ENCODE data around the gene GRIA1. TPM values are rescaled to one million over a fixed set of nuclear protein-coding genes. Genes with fewer than 3 reads are reported as not detected.

The GRIA1 gene
- total RNA-seq, 3 donors from 2014 or later (not counting 1 experiment from before 2014, with no cell fraction given): not detected

DNA sequence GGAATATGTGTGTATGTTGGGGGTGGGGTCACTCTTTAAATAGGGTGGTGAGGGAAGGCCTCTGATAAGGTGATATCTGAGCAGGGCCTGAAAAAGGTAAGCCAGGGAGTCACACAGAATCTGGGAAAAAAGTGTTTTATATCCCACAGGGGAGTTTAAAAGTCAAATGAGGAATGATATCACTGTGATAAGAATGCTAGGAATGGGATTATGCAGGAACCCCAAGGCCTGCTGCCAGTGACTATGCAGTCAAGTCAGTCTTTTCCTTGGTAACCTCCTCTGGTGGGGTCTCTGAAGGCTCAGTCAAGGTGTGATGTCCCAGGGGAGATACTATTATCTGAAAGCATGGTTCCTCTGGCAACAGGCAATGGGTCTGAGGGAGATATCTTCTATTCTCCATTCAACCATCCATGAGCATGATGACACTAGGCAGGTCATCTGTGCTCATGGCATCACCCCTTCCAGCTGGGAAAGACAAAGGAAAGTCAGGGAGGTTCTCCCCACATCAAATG is 53.5 kb downstream of the GRIA1 start:
- TF ChIP-seq, protein P1, sequence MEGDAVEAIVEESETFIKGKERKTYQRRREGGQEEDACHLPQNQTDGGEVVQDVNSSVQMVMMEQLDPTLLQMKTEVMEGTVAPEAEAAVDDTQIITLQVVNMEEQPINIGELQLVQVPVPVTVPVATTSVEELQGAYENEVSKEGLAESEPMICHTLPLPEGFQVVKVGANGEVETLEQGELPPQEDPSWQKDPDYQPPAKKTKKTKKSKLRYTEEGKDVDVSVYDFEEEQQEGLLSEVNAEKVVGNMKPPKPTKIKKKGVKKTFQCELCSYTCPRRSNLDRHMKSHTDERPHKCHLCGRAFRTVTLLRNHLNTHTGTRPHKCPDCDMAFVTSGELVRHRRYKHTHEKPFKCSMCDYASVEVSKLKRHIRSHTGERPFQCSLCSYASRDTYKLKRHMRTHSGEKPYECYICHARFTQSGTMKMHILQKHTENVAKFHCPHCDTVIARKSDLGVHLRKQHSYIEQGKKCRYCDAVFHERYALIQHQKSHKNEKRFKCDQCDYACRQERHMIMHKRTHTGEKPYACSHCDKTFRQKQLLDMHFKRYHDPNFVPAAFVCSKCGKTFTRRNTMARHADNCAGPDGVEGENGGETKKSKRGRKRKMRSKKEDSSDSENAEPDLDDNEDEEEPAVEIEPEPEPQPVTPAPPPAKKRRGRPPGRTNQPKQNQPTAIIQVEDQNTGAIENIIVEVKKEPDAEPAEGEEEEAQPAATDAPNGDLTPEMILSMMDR (IDR thresholded peaks at IDR 0.05): no peak
- H3K4me3 ChIP-seq (ENCODE audit: low read length): no peak overlapping the region

DNA sequence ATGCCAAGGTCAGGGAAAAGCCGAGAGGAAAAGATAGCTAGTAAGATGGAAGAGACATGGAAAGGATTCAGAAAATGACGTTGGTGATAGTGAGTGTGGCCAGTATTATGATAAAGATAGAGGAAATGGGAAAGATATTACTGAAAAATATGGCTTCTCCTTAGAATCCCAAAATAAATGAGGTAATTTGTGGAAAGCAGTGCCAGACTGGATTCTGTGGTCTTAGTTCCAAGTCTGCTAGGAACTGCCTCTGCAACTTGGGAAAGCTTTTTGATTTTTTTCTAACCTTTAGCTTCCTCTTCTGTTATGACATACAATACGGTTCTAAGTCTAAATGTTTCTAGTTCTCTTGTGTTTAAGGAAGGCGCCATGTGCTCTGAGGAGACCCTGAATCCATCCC is 54.2 kb downstream of the GRIA1 start:
- Histone ChIP-seq H3K27ac (ENCODE audit: low read length) (no peak overlapping the region), H3K4me3 (ENCODE audit: low read length) (no peak overlapping the region), H3K36me3 (ENCODE audit: control insufficient read depth, insufficient read depth, low read length) (no peaks in the 10 kb centered on the region), H3K9me3 (ENCODE audit: control insufficient read depth, insufficient read depth, low read length) (no peaks in the 10 kb centered on the region), H3K4me1 (ENCODE audit: control insufficient read depth, insufficient read depth, low read length) (no peaks in the 10 kb centered on the region), H3K27me3 (ENCODE audit: control insufficient read depth, insufficient read depth, low read length) (no peaks in the 10 kb centered on the region)
- WGBS (ENCODE audit: insufficient coverage): 82% methylated on average over 4 of the region's 4 CpGs
- Mint-ChIP-seq H3K36me3 (no peaks in the 10 kb centered on the region), H3K4me3 (no peak overlapping the region), H3K9me3 (peaks cover 0 to 8% of the 10 kb centered on the region in 2 donors), H3K4me1 (no peaks in the 10 kb centered on the region), H3K27me3 (ENCODE audit: low read depth in 2 of 2) (no peaks in the 10 kb centered on the region), H3K27ac (no peak overlapping the region)
- DNase-seq: no peak
- TF ChIP-seq, protein P1 (IDR thresholded peaks at IDR 0.05): no peak
- intact Hi-C loops (cut with micrococcal nuclease): no loop called here
- no peak for ATAC-seq

More for the DNA sequence above, 53.5 kb downstream of the GRIA1 start:
- peaks cover 0 to 8% of the 10 kb centered on the region in 2 donors for H3K9me3 Mint-ChIP-seq
- Histone ChIP-seq H3K4me1 (ENCODE audit: control insufficient read depth, insufficient read depth, low read length) (no peaks in the 10 kb centered on the region), H3K27me3 (ENCODE audit: control insufficient read depth, insufficient read depth, low read length) (no peaks in the 10 kb centered on the region), H3K36me3 (ENCODE audit: control insufficient read depth, insufficient read depth, low read length) (no peaks in the 10 kb centered on the region), H3K9me3 (ENCODE audit: control insufficient read depth, insufficient read depth, low read length) (no peaks in the 10 kb centered on the region), H3K27ac (ENCODE audit: low read length) (no peak overlapping the region)
- no peak overlapping the region for H3K4me3 Mint-ChIP-seq
- ATAC-seq: no peak
- H3K36me3 Mint-ChIP-seq: no peaks in the 10 kb centered on the region
- H3K27me3 Mint-ChIP-seq (ENCODE audit: low read depth in 2 of 2): no peaks in the 10 kb centered on the region
- intact Hi-C loops (cut with micrococcal nuclease): no loop called here
- no peaks in the 10 kb centered on the region for H3K4me1 Mint-ChIP-seq
- H3K27ac Mint-ChIP-seq: no peak overlapping the region
- DNase-seq: no peak

DNA sequence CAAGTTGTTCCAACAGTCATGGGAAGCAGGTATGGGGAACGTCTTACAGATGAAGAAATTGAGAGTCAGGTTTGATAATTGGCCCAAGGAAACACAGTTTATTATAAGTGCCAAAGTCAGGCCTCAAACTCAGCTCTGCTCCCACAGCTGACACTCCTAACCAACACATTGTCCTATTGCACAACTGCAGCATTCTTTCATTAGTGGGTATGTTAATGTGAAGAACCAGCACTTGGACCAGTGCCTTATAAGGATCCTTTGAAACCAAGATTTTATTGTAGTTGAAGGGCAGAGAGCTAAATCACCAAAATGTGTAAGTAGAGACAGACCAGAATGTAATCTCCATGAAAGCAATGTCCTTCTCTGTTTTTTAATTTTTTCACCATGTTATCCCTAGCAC is 56.1 kb downstream of the GRIA1 start:
- Histone ChIP-seq H3K36me3 (ENCODE audit: control insufficient read depth, insufficient read depth, low read length) (no peaks in the 10 kb centered on the region), H3K4me1 (ENCODE audit: control insufficient read depth, insufficient read depth, low read length) (no peaks in the 10 kb centered on the region), H3K9me3 (ENCODE audit: control insufficient read depth, insufficient read depth, low read length) (no peaks in the 10 kb centered on the region), H3K4me3 (ENCODE audit: low read length) (no peak overlapping the region), H3K27ac (ENCODE audit: low read length) (no peak overlapping the region), H3K27me3 (ENCODE audit: control insufficient read depth, insufficient read depth, low read length) (no peaks in the 10 kb centered on the region)
- TF ChIP-seq, protein P1 (IDR thresholded peaks at IDR 0.05): no peak
- H3K4me1 Mint-ChIP-seq: no peaks in the 10 kb centered on the region
- H3K4me3 Mint-ChIP-seq: no peak overlapping the region
- peaks cover 0 to 8% of the 10 kb centered on the region in 2 donors for H3K9me3 Mint-ChIP-seq
- H3K27me3 Mint-ChIP-seq (ENCODE audit: low read depth in 2 of 2): no peaks in the 10 kb centered on the region
- DNase-seq (no peak), ATAC-seq (no peak)
- 58% methylated on average over 1 of the region's 1 CpG for WGBS (ENCODE audit: insufficient coverage)
- no peak overlapping the region for H3K27ac Mint-ChIP-seq
- no peaks in the 10 kb centered on the region for H3K36me3 Mint-ChIP-seq
- intact Hi-C loops (cut with micrococcal nuclease): no loop called here

DNA sequence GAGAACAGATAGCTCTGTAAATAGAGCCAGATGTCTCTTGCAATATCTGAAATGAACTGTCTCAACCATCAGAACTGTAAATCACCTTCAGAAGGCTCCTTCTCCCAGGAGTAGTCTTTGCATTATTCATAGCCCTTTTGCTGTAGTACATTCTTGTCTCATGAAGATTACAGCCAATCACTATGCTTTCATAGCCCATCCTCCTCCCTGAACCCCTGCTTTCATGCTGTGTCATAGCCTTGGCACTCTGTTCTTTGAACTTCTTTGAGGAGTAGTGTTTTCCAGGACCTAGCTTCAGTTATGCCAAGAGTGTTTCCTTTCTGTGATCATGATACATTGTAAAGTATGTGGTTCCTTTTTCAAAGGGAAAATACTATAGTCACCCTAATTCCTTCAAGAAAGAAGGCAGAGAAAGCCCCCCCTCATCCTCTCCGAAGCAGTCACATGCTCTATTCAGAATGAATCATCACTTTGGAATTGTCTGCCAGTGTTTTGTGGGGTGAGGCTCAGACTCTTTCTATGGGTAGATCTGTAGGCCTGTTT is 61.1 kb downstream of the GRIA1 start:
- H3K36me3 ChIP-seq (ENCODE audit: control insufficient read depth, insufficient read depth, low read length): no peaks in the 10 kb centered on the region
- H3K4me1 ChIP-seq (ENCODE audit: control insufficient read depth, insufficient read depth, low read length): no peaks in the 10 kb centered on the region
- WGBS (ENCODE audit: insufficient coverage): no CpG with 5 or more reads among the region's 1 CpG
- no peaks in the 10 kb centered on the region for H3K9me3 Mint-ChIP-seq
- intact Hi-C loops (cut with micrococcal nuclease): no loop called here
- H3K4me3 Mint-ChIP-seq: no peak overlapping the region
- no peak overlapping the region for H3K27ac ChIP-seq (ENCODE audit: low read length)
- peaks cover 5 to 10% of the 10 kb centered on the region in 2 donors for H3K4me1 Mint-ChIP-seq
- no peaks in the 10 kb centered on the region for H3K36me3 Mint-ChIP-seq
- no peaks in the 10 kb centered on the region for H3K9me3 ChIP-seq (ENCODE audit: control insufficient read depth, insufficient read depth, low read length)
- no peak for DNase-seq
- no peak overlapping the region for H3K4me3 ChIP-seq (ENCODE audit: low read length)
- TF ChIP-seq, protein P1 (IDR thresholded peaks at IDR 0.05): no peak
- H3K27ac Mint-ChIP-seq: no peak overlapping the region
- no peaks in the 10 kb centered on the region for H3K27me3 ChIP-seq (ENCODE audit: control insufficient read depth, insufficient read depth, low read length)
- H3K27me3 Mint-ChIP-seq (ENCODE audit: low read depth in 2 of 2): no peaks in the 10 kb centered on the region
- no peak for ATAC-seq
